Measurements from ENCODE around the gene DPH3. TPM values are rescaled to one million over a fixed set of nuclear protein-coding genes. Genes with fewer than 3 reads are reported as not detected.
A peak's percentile ranks its signal among the peaks of the same experiment; 100 is the strongest.

DPH3 gene
- total RNA-seq, 4 donors from 2014 or later: 5.5 to 11.5 (median 8.0) TPM

- WGBS: 91% methylated on average over 5 of the region's 5 CpGs
- H3K36me3 ChIP-seq: no peaks in the 10 kb centered on the region
- no peak overlapping the region for H3K27ac ChIP-seq
- H3K9me3 ChIP-seq: no peaks in the 10 kb centered on the region
- TF ChIP-seq POLR2AphosphoS5 (IDR thresholded peaks at IDR 0.05): no peak
- no peak for TF ChIP-seq CTCF (IDR thresholded peaks at IDR 0.05)
- no peak for TF ChIP-seq POLR2A (IDR thresholded peaks at IDR 0.05)
- no peak for TF ChIP-seq EP300 (IDR thresholded peaks at IDR 0.05)
- no peak overlapping the region for H3K4me3 ChIP-seq
- H3K27me3 ChIP-seq: no peaks in the 10 kb centered on the region
- DNase-seq (ENCODE audit: low spot score in 2 of 2): no peak
- peaks cover 29% of the 10 kb centered on the region for H3K4me1 ChIP-seq
Observed at GRCh38 chr3:16307832-16308531, 43.2 kb upstream of the DPH3 start.

GRCh38 chr3:16305111-16305541 lies 40.4 kb upstream of the DPH3 start:
- WGBS: 100% methylated on average over 4 of the region's 7 CpGs
- H3K27me3 ChIP-seq: no peaks in the 10 kb centered on the region
- no peaks in the 10 kb centered on the region for H3K9me3 ChIP-seq
- H3K4me3 ChIP-seq: no peak overlapping the region
- no peak for TF ChIP-seq POLR2A (IDR thresholded peaks at IDR 0.05)
- TF ChIP-seq CTCF (IDR thresholded peaks at IDR 0.05): no peak
- no peak for TF ChIP-seq EP300 (IDR thresholded peaks at IDR 0.05)
- TF ChIP-seq POLR2AphosphoS5 (IDR thresholded peaks at IDR 0.05): no peak
- H3K27ac ChIP-seq: no peak overlapping the region
- peaks cover 8% of the 10 kb centered on the region for H3K4me1 ChIP-seq
- H3K36me3 ChIP-seq: peaks cover 5% of the 10 kb centered on the region
- no peak for DNase-seq (ENCODE audit: low spot score in 2 of 2)

- Histone ChIP-seq H3K36me3 (peaks cover 5% of the 10 kb centered on the region), H3K4me1 (peaks cover 8% of the 10 kb centered on the region), H3K9me3 (no peaks in the 10 kb centered on the region), H3K4me3 (no peak overlapping the region), H3K27me3 (no peaks in the 10 kb centered on the region), H3K27ac (no peak overlapping the region)
- DNase-seq (ENCODE audit: low spot score in 2 of 2): no peak
- no peak for TF ChIP-seq POLR2A (IDR thresholded peaks at IDR 0.05)
- TF ChIP-seq EP300 (IDR thresholded peaks at IDR 0.05): no peak
- TF ChIP-seq CTCF (IDR thresholded peaks at IDR 0.05): no peak
- TF ChIP-seq POLR2AphosphoS5 (IDR thresholded peaks at IDR 0.05): no peak
- WGBS: 94% methylated on average over 2 of the region's 2 CpGs
Observed at GRCh38 chr3:16304061-16305010, 39.6 kb upstream of the DPH3 start.

- H3K36me3 ChIP-seq: peaks cover 5% of the 10 kb centered on the region
- peak in 1 of 2 donors; percentile 15 for DNase-seq (ENCODE audit: low spot score in 2 of 2)
- WGBS: 68% methylated on average over 2 of the region's 2 CpGs
- H3K4me3 ChIP-seq: no peak overlapping the region
- no peaks in the 10 kb centered on the region for H3K9me3 ChIP-seq
- H3K4me1 ChIP-seq: peaks cover 8% of the 10 kb centered on the region
- no peaks in the 10 kb centered on the region for H3K27me3 ChIP-seq
- H3K27ac ChIP-seq: peak overlapping the region; percentile 26
- TF ChIP-seq POLR2AphosphoS5 (IDR thresholded peaks at IDR 0.05): no peak
- TF ChIP-seq CTCF (IDR thresholded peaks at IDR 0.05): no peak
- no peak for TF ChIP-seq EP300 (IDR thresholded peaks at IDR 0.05)
- TF ChIP-seq POLR2A (IDR thresholded peaks at IDR 0.05): no peak
Observed at GRCh38 chr3:16303037-16303575, 38.4 kb upstream of the DPH3 start.
